Lower lobe of right lung (tissue), 2 donors: ENCODE results near the gene DNAJB14. TPM values are rescaled to one million over a fixed set of nuclear protein-coding genes. Genes with fewer than 3 reads are reported as not detected.

Experiments
- ATAC-seq, 2 donors: fragments of 200-7000 bp; cut with Tn5 transposase; one replicate each; pipeline ENCODE4 v1.9.1; 2020 to 2022; ENCODE audit warnings: mild to moderate bottlenecking in 2 of 2, moderate library complexity in 2 of 2
- DNase-seq: peaks from one replicate; pipeline ENCODE4 v3.0.0-alpha.2; 2020
- H3K27ac ChIP-seq: fragments of 200-600 bp; one replicate; pipeline ENCODE4 v1.8.0; 2022
- H3K27me3 ChIP-seq: fragments of 200-600 bp; one replicate; pipeline ENCODE4 v1.8.0; 2022; ENCODE audit warnings: low read depth
- H3K36me3 ChIP-seq: fragments of 200-600 bp; one replicate; pipeline ENCODE4 v1.8.0; 2022; ENCODE audit warnings: mild to moderate bottlenecking
- H3K4me1 ChIP-seq: fragments of 200-600 bp; one replicate; pipeline ENCODE4 v1.8.0; 2022
- H3K4me3 ChIP-seq: fragments of 200-600 bp; one replicate; pipeline ENCODE4 v1.8.0; 2022; ENCODE audit warnings: mild to moderate bottlenecking
- H3K9me3 ChIP-seq: fragments of 200-600 bp; one replicate; pipeline ENCODE4 v1.8.0; 2022
- intact Hi-C: fragments of 100-400 bp; cut with DNase I; formaldehyde crosslinking; loops from one replicate; pipeline ENCODE4 v1.11.0; 2022
- total RNA-seq: library from RNA; stranded (reverse); fragmentation: NEBNext Ultra II Directional; extraction: Animal tissue kit (Norgen Biotek cat#: 25700); gene quantifications from one replicate; pipeline ENCODE4 v1.2.1, GENCODE V29; 2021
- TF ChIP-seq, protein P1 (sequence below): fragments of 200-600 bp; IDR thresholded peaks from one replicate; pipeline ENCODE4 v1.8.0; 2022; ENCODE audit warnings: antibody characterized with exemption, mild to moderate bottlenecking
- donor health status: DM: no; HTN: yes; CAD: no; lungs with severe emphysema.

DNAJB14 gene
- total RNA-seq, 1 donor from 2014 or later, result 60.3 TPM

DNA sequence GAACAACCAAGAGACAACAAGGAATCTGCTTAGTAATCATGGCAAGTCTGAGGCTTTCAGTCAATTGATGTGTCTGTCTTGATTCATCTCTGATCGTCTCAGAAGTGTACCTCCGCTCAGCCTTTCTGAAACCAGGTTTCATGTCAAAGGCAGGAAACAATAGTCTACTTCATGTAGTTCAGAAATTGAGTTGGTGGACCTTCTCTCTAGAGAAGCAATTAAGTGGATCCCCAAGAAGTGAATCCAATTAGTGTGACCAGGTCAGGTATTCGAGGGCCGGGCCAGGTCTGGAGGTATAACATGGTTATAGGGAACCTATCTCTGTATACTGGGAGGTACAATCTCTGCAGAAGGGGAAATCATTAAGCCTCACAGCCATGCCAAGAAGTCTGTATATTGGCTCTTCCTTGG is 97.8 kb downstream of the DNAJB14 start:
- TF ChIP-seq, protein P1, sequence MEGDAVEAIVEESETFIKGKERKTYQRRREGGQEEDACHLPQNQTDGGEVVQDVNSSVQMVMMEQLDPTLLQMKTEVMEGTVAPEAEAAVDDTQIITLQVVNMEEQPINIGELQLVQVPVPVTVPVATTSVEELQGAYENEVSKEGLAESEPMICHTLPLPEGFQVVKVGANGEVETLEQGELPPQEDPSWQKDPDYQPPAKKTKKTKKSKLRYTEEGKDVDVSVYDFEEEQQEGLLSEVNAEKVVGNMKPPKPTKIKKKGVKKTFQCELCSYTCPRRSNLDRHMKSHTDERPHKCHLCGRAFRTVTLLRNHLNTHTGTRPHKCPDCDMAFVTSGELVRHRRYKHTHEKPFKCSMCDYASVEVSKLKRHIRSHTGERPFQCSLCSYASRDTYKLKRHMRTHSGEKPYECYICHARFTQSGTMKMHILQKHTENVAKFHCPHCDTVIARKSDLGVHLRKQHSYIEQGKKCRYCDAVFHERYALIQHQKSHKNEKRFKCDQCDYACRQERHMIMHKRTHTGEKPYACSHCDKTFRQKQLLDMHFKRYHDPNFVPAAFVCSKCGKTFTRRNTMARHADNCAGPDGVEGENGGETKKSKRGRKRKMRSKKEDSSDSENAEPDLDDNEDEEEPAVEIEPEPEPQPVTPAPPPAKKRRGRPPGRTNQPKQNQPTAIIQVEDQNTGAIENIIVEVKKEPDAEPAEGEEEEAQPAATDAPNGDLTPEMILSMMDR, result no peak
- Histone ChIP-seq H3K27me3 (no peaks in the 10 kb centered on the region), H3K9me3 (no peaks in the 10 kb centered on the region), H3K4me3 (no peak overlapping the region), H3K36me3 (no peaks in the 10 kb centered on the region), H3K27ac (no peak overlapping the region), H3K4me1 (peaks cover 6% of the 10 kb centered on the region)
- intact Hi-C loops, result no loop called here
- no peak for ATAC-seq
- no peak for DNase-seq

GRCh38 chr4:99847362-99847976 is 98.9 kb downstream of the DNAJB14 start:
- intact Hi-C loops, result no loop called here
- ATAC-seq (peak; percentile 40 to 61), DNase-seq (no peak)
- Histone ChIP-seq H3K27ac (no peak overlapping the region), H3K9me3 (no peaks in the 10 kb centered on the region), H3K27me3 (no peaks in the 10 kb centered on the region), H3K4me3 (no peak overlapping the region), H3K36me3 (no peaks in the 10 kb centered on the region), H3K4me1 (peaks cover 6% of the 10 kb centered on the region)
- TF ChIP-seq, protein P1, result no peak

DNA sequence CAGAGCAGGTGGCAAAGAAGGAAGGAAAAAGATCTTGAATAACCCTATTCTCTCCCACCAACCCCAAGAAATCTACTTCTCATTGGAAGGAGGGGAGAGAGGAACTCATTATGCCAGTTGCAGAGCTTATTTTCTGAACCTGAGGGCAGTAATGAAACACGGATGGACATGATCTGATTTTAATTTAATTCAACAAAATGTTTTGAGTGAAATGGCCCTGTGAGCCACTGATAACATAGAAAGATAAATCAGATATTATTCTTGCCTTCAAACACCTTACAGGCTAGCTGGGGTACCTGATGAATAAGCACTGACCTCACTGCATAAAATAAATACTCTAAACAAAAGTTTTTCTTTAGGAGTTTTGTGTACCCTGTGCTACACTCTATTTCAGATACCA is 99.5 kb downstream of the DNAJB14 start:
- Histone ChIP-seq H3K4me3 (no peak overlapping the region), H3K27me3 (no peaks in the 10 kb centered on the region), H3K27ac (no peak overlapping the region), H3K9me3 (no peaks in the 10 kb centered on the region), H3K4me1 (peaks cover 6% of the 10 kb centered on the region), H3K36me3 (no peaks in the 10 kb centered on the region)
- no peak for DNase-seq
- intact Hi-C loops, result no loop called here
- TF ChIP-seq, protein P1, result no peak
- ATAC-seq, result no peak

Other genes with a start within 250 kb of the DNAJB14 start
- gene DAPP1, start 129.8 kb downstream of the DNAJB14 start, total RNA-seq, result 15.1 TPM
- 47.7 TPM for gene LAMTOR3, start 52.2 kb downstream of the DNAJB14 start, total RNA-seq
- 143 TPM for gene H2AZ1, start 3.7 kb upstream of the DNAJB14 start, total RNA-seq
- 0.92 TPM for gene DDIT4L, start 243.8 kb upstream of the DNAJB14 start, total RNA-seq